NCI-H1092 (cell line): ENCODE measurements around the gene MACC1.
"Not testable (repeated sequence)": the region's sequence is repeated elsewhere in the genome, so short reads cannot be mapped to it uniquely, and the experiment has no call there.

Experiments
- DNase-seq: peaks from one replicate; lab custom pipeline; 2025; lab: John Stamatoyannopoulos, UW

Gene MACC1

GRCh38 chr7:20129920-20130319, 87.3 kb downstream of the MACC1 start:
- DNase-seq: no peak

DNA sequence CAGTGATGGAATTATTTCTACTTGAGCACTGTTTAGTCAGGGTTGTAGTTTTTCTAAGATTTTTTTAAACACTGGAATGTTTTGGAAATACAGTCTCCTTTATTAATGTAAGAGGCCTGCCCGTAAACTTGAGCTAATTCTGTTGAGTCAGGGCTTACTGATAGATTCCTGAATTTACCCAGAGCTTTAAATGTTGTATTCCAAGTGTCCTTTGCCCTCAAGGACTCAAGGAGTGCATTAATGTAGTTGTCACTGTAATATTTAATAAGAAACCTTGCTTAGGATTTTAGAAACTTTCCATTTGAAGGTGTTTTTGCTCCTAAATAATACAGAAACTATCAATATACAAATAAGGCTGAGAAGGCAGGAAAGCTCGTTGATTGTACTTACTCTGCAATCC, 89.2 kb downstream of the MACC1 start:
- DNase-seq: no peak

DNA sequence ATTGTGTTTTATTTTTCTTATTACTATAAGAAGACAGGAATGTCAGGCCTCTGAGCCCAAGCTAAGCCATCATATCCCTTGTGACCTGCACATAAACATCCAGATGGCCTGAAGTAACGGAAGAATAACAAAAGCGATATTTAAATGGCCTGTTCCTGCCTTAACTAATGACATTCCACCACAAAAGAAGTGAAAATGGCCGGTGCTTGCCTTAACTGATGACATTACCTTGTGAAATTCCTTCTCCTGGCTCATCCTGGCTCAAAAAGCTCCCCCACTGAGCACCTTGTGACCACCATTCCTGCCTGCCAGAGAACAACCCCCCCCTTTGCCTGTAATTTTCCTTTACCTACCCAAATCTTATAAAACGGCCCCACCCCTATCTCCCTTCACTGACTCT, 91.1 kb downstream of the MACC1 start:
- DNase-seq: not testable (repeated sequence)

DNA sequence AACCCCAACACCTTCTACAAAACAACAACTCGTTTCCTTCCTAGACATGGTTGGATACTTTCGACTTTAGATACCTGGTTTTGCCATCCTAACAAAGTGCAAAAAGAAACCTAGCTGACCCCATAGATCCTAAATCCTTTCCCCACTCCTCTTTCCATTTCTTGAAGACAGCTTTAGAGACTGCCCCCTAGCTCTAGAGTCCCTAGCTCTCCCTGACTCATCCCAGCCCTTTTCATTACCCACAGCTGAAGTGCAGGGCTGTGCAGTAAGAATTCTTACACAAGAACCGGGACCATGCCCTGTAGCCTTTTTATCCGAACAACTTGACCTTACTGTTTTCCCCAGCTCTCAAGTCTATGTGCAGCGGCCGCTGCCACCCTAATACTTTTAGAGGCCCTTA, 93.1 kb downstream of the MACC1 start:
- not testable (repeated sequence) for DNase-seq

GRCh38 chr7:20122653-20123316, 94.4 kb downstream of the MACC1 start:
- not testable (repeated sequence) for DNase-seq

GRCh38 chr7:20122073-20122472, 95.1 kb downstream of the MACC1 start:
- DNase-seq: no peak

DNA sequence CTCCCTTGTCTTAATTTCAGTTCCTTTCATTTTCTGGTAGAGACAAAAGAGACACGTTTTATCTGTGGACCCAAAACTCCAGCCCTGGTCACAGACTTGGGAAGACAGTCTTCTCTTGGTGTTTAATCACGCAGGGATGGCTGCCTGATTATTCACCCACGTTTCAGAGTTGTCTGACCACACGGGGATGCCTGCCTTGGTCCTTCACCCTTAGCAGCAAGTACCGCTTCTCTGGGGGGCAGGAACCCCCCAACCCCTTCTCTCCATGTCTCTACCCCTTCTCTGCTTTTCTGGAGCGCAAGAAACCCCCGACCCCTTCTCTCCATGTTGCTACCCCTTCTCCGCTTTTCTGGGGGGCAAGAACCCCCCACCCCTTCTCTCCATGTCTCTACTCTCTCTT, 95.8 kb downstream of the MACC1 start:
- no peak for DNase-seq

- not testable (repeated sequence) for DNase-seq
These were observed 96.5 kb downstream of the MACC1 start for GRCh38 chr7:20120611-20121168.

DNA sequence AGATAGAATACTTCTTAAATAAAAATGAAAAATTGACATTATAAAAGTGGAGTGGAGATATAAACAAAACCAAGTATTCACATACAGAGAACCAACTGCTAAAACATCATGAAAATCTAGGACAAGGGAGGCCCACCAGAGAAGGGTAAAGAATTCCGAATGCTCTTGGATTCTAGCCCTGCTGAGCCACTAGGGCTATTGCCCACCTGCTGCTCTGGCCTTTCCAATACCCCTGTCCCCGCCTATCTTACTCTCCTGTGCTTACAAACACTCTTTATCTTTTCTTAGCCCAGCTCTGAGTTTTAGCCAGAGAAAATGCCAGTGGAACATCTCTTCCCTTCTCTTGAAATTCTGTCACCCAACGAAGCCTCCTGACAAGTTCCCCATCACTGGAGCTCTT, 100.3 kb downstream of the MACC1 start:
- no peak for DNase-seq

DNA sequence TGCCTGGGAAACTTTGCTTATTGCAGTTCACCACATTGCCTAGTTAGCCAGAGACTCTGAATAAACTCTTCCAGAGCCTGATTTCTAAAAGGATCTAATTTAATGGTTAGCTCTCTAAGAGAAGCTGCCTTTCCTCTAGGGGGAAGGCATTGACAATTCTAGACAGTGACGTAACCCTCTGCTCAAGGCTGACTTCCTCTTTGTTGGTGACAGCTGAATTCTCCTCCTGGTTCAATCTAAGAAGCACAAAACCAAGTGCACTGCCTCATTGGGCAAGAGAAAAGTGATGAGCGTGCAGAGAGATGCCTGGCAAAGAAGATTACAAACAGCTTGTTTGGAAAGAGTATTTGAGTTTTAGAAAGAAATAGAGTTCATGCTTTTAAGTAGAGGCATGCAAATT, 102.7 kb downstream of the MACC1 start:
- no peak for DNase-seq

GRCh38 chr7:20113427-20114027, 103.7 kb downstream of the MACC1 start:
- no peak for DNase-seq

DNA sequence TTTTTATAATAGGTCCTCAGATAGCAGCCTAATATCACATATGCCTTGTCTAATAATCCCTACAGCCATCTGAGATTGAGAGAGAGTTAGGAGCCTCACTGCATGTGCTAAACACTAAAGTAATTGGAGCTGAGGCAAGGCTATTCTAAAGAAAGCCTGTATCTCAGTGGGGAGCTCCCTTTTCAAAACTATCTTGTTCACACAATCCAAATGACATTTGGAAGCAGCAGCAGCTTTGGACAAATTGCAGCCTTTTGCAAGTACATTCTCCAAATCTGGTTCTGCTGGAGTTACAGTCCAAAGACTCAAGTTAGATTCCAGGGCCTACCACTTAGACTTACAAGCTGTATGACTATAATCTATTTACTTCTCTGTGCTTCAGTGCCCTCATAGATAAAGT, 104.5 kb downstream of the MACC1 start:
- DNase-seq: no peak

GRCh38 chr7:20111821-20112542, 105.2 kb downstream of the MACC1 start:
- DNase-seq: no peak

- no peak for DNase-seq
These were observed 109.6 kb downstream of the MACC1 start for GRCh38 chr7:20107582-20107981.

DNA sequence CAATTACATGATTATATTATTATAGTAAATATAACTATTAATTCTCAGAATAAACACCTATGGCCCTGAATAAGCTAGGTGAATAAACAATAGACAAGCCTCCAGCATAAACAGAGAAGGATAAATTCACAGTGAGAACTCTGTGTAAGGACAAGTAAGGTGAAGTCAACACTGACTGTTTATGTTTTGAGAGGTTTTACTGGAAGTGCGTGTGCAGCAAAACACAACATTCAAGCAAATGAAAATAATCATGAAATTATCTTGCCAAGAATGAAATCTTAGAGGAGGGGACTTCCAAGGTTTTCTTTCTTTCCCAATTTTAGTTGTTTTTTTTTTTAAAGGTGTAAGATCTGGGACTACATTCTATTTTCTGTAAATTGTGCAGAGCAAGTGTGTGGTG, 112.5 kb downstream of the MACC1 start:
- no peak for DNase-seq

DNA sequence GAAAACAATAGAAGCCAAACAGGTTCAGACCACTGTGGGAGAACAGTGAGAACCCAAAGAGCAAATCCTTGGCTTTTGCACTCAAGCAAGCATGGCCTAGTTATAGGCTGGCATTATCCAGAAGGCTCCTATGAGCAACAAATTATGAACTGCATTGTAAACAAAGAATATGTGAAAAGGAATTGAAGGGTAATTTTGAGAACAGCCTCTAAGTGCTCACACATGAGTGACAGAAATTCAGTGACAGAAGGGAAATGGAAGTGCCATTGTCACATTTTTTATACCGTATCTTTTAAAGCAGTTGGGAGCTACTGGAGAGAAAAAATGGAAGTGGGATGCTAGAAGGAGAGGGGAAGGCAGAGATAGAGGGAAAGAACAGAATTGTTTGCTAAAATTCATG, 114.2 kb downstream of the MACC1 start:
- DNase-seq: no peak

DNA sequence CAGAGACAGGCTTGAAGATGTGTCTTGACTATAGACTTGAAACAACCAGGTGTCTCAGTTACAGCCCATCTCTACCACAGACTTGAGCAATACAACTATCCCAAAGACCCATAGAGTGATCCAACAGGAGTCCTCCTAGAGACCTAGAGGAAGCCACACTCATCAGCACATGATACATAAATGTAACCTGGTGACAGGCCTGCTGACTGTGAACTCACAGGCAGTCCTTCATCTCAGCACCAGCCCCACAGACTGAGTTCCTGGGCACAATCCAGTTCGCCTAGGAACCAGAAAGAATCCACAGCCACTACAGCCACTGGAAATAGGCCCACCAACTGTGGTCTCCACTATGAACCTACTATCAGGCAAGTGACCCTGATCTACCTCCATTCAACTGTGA, 121.3 kb downstream of the MACC1 start:
- no peak for DNase-seq

GRCh38 chr7:20095436-20095835, 121.7 kb downstream of the MACC1 start:
- DNase-seq: no peak

DNA sequence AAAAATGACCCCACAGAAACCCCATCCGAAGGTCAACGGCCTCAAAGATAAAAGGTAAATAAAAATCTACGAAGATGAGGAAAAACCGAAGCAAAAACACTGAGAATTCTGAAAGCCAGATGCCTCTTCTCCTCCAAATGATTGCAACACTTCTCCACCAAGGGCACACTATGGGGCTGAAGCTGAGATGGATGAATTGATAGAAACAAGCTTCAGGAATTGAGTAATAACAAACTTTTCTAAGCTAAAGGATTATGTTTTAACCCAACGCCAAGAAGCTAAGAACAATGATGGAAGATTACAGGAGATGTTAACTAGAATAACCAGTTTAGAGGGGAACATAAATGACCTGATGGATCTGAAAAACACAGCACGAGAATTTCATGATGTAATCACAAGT, 127.8 kb downstream of the MACC1 start:
- no peak for DNase-seq

DNA sequence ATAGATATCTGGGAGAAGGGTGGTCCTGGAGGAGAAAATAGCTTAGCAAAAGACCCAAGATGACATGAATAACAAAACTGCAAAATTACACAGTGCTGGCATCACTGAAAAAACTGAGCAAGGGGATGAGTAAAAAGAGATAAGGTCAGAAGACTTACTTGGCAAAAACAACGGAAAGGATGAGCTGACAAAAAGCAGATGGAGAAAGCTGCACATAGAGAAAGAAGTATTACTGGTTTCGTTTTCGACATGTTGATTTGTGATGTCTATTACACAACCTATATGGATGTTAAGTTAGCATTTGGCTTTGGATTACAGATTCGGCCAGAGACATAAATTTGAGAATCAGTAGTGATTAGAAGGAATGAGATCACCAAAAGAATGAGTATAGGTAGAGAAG, 132.1 kb downstream of the MACC1 start:
- DNase-seq: no peak
